ENCODE data around the gene KCNE3.

KCNE3 gene, protein sequence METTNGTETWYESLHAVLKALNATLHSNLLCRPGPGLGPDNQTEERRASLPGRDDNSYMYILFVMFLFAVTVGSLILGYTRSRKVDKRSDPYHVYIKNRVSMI

DNA sequence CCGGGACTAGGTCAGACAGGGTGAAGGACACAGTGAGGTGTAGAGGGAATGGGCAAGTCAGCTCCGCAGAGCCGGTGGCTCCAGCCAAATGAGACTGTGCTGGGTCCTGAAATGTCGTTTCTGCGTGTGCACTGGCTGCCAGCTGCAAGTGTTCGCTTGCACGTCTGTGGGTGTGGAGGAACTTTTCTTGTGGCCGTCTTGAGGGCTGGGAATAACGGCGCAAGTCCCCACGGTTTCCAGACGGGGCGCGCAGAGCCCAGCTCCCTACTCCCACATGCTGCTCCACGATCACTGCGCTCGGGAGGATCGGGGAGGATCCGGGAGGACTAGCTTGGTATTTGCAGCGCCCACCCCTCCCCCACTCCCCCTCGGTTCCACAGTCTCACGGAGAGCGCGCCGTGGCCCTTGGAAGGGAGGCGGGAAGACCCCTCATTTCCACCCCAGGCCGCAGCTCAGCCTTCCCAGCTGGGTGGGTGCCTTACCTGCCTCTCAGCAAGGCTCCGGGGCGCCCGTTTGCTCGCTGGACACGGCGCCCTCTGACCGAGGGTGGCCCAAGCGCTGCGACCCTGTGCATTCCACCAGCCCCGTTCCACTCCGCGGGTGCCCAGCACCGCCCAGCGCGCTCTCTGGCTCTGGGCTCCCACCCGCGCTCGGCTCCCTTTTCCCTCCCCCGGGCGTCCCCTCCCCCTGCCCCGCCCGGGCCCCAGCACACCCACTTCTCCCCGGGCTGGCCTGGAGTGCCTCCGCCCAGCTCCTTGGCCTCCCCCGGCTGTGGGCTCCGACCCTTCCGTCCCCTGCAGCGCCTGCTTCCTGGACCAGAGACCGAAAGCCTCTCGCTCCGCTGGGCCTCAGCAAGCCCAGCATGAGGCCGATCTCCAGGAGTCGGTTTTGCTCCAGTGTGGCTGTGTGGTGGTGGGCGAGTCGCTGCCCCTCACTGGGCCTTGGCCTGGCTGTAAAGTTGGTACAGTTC, at the start of gene KCNE3:
TSS of gene KCNE3 (minus strand) at position 634 of the 970 bp plus-strand sequence. CDS start 9,986 bp downstream, outside the sequence.
- TF ChIP-seq, protein P1, sequence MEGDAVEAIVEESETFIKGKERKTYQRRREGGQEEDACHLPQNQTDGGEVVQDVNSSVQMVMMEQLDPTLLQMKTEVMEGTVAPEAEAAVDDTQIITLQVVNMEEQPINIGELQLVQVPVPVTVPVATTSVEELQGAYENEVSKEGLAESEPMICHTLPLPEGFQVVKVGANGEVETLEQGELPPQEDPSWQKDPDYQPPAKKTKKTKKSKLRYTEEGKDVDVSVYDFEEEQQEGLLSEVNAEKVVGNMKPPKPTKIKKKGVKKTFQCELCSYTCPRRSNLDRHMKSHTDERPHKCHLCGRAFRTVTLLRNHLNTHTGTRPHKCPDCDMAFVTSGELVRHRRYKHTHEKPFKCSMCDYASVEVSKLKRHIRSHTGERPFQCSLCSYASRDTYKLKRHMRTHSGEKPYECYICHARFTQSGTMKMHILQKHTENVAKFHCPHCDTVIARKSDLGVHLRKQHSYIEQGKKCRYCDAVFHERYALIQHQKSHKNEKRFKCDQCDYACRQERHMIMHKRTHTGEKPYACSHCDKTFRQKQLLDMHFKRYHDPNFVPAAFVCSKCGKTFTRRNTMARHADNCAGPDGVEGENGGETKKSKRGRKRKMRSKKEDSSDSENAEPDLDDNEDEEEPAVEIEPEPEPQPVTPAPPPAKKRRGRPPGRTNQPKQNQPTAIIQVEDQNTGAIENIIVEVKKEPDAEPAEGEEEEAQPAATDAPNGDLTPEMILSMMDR (IDR thresholded peaks at IDR 0.05; ENCODE audit: insufficient read depth, low read depth, low read length, missing control alignments) = no peak

DNA sequence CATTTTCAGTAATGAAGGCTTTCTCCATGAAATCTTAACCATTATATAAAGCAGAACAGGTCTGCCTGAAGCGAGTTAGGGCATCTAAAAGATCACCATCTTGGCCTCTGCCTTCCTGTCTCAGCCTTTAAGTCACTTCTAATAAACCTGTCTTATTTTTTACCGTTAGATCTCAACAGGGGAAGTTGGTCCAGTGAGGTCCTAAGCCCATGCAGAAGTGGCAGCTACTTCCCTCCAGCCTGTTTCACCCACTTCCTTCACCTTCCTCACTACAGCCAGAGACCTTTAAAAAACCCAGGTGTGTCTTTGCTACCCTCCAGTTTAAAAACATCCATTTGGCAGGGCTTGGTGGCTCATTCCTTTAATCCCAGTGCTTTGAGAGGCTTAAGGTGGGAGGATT, 40.2 kb upstream of the KCNE3 start:
- TF ChIP-seq, protein P1 (IDR thresholded peaks at IDR 0.05; ENCODE audit: insufficient read depth, low read depth, low read length, missing control alignments) = no peak
- no peak overlapping the region for H3K4me3 ChIP-seq (ENCODE audit: low read depth, low read length)
- no peak for DNase-seq (ENCODE audit: low read depth)

More for the DNA sequence above, at the start of gene KCNE3:
- no peak for DNase-seq (ENCODE audit: low read depth)
- no peak within 1 kb of the TSS for H3K4me3 ChIP-seq (ENCODE audit: low read depth, low read length)

DNA sequence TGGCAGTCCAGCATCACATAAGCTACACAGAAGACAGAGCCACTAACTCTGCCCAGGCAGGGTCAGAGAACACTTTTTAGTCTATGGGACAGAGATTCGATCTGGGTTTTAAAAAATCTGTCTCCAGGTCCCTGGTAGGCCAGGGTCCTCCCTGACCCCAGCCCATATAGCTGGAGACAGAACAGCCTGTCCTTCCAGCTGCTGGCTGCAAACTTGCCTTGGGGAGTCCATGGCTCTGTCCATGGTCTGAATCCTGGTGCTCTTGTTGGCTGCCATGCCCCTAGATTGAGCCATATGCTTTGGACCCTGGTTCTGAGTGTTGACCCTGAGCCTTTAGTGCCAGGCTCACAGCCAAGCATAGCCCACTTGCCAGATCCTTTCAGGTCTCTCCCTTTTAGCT, 39.5 kb upstream of the KCNE3 start:
- no peak for DNase-seq (ENCODE audit: low read depth)
- no peak overlapping the region for H3K4me3 ChIP-seq (ENCODE audit: low read depth, low read length)
- TF ChIP-seq, protein P1 (IDR thresholded peaks at IDR 0.05; ENCODE audit: insufficient read depth, low read depth, low read length, missing control alignments) = no peak

DNA sequence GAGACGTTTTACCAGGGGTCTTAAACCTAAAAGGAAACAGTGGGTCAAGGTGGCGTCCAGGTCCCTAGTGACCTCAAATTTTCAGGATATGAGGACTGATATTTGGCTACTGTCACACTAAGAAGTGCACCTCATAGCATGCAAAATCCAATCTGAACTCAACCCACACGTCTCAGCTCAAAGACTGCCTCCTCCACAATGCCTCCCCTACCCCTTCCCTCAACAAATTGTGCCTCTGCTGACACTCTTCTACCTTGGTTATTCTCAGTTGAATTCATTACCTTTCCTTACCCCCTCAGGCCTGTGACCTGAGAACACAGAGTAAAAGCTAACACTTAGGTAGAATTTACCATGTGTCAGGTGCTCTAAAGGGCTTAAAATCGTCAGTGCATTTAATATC, 38.6 kb upstream of the KCNE3 start:
- TF ChIP-seq, protein P1 (IDR thresholded peaks at IDR 0.05; ENCODE audit: insufficient read depth, low read depth, low read length, missing control alignments) = no peak
- DNase-seq (ENCODE audit: low read depth) = no peak

DNA sequence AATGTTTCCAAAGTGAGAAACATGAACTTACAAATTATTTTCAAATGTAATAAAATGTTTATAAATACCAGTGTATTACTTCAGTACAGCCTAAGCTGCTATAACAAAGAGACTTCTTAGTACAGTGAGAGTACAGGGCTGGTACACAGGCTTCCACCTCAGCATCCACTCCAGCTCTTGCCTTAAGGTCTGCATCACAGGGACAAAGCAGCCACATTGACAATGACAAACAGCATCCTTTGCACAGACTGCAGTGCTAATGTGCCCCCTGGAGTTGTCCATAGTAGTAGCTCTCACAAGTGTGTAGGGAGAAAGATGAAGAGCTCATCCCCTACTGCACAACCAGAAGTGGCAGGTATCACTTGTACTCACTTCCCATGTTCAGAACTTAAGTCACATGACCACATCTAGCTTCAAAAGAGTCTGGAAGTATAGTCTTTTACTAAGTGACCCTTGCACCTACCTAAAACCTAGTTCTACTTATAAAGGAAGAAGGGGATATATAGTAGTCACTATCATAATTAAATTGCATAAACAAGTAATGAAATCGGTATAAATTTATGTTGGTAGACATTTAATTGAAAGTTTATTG, 36.8 kb upstream of the KCNE3 start:
- no peak for DNase-seq (ENCODE audit: low read depth)
- TF ChIP-seq, protein P1 (IDR thresholded peaks at IDR 0.05; ENCODE audit: insufficient read depth, low read depth, low read length, missing control alignments) = no peak
- no peak overlapping the region for H3K4me3 ChIP-seq (ENCODE audit: low read depth, low read length)

More for the DNA sequence above, 38.6 kb upstream of the KCNE3 start:
- H3K4me3 ChIP-seq (ENCODE audit: low read depth, low read length) = no peak overlapping the region

DNA sequence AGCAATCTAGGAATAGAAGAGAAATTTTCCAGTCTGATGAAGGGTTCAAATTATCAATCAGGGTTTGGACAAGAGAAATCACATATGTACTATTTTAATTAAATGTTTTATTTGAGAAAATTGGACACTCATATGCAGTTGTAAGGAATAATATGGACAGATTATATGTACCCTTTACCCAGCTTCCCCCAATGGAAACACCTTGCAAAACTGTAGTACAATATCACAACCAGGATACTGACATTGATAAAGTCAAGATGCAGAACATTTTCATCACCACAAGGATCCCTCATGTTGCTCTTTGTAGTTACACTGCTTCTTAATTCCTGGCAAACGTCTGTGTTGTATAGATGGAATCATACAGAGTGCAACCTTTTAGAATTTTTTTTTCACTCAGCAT, 27.6 kb upstream of the KCNE3 start:
- TF ChIP-seq, protein P1 (IDR thresholded peaks at IDR 0.05; ENCODE audit: insufficient read depth, low read depth, low read length, missing control alignments) = no peak
- H3K4me3 ChIP-seq (ENCODE audit: low read depth, low read length) = no peak overlapping the region
- DNase-seq (ENCODE audit: low read depth) = no peak

All from GM12865 (cell line).